ENCODE data around the gene KNSTRN. TPM values are rescaled to one million over a fixed set of nuclear protein-coding genes. Genes with fewer than 3 reads are reported as not detected.

Gene KNSTRN
- total RNA-seq, 1 donor from 2014 or later = 28.4 TPM

DNA sequence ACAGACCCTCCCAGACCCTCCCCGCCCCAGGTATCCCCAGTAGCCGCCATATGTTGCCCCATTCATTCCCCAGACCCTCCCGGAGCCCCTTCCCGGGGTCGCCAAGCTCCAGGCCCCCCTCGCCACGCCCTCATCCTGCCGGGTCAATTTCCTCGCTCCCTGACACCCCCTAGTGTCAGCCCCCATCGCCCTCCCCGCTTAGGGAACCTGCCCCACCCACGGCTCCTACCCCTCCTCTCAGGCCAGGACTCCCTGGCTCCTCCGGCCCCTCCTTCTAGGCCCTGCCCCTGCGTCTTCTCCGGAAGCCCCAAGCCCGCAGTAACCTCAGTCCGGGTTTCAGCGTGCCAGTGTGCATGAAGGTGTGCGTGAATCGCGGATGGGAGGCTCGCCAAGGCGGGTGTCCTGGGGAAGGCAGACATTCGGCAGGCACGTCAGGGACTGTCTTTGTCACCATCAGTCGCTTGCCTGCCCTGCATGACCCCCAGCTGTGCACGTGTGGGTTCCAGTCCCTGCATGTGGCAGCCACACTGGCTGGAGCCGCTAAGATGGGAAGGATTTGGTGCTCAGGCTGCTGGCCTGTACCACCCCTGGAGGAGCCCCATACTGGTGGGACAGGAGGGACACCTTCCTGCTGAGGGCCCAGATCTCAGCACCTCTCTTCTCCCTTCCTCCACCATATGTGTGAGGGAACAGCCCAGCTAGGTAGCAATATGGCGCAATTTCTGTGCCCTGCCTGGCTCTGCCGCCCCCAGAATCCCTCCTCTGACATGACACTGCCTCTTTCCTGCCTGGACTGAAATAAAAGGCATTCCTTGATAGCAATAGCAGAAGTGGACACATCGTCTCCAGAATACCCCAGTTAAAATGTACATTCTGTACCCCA, 23.8 kb upstream of the KNSTRN start:
- TF ChIP-seq CTCF (IDR thresholded peaks at IDR 0.05) = peak; percentile 16
- peaks cover 34% of the 10 kb centered on the region for H3K4me1 Mint-ChIP-seq (ENCODE audit: low read depth)
- no peak overlapping the region for H3K27ac Mint-ChIP-seq (ENCODE audit: unreplicated experiment)
- H3K27me3 Mint-ChIP-seq (ENCODE audit: low read depth) = peaks cover 5% of the 10 kb centered on the region
- no peak for DNase-seq (ENCODE audit: low spot score)
- H3K9me3 Mint-ChIP-seq (ENCODE audit: low read depth) = no peaks in the 10 kb centered on the region
- H3K4me3 Mint-ChIP-seq (ENCODE audit: unreplicated experiment) = peak overlapping the region; percentile 59
- H3K36me3 Mint-ChIP-seq (ENCODE audit: low read depth) = no peaks in the 10 kb centered on the region

GRCh38 chr15:40360015-40360414, 22.5 kb upstream of the KNSTRN start:
- Mint-ChIP-seq H3K4me3 (ENCODE audit: unreplicated experiment) (no peak overlapping the region), H3K27me3 (ENCODE audit: low read depth) (peaks cover 5% of the 10 kb centered on the region), H3K9me3 (ENCODE audit: low read depth) (no peaks in the 10 kb centered on the region), H3K27ac (ENCODE audit: unreplicated experiment) (no peak overlapping the region), H3K36me3 (ENCODE audit: low read depth) (no peaks in the 10 kb centered on the region), H3K4me1 (ENCODE audit: low read depth) (peaks cover 21% of the 10 kb centered on the region)
- no peak for TF ChIP-seq CTCF (IDR thresholded peaks at IDR 0.05)
- no peak for DNase-seq (ENCODE audit: low spot score)

DNA sequence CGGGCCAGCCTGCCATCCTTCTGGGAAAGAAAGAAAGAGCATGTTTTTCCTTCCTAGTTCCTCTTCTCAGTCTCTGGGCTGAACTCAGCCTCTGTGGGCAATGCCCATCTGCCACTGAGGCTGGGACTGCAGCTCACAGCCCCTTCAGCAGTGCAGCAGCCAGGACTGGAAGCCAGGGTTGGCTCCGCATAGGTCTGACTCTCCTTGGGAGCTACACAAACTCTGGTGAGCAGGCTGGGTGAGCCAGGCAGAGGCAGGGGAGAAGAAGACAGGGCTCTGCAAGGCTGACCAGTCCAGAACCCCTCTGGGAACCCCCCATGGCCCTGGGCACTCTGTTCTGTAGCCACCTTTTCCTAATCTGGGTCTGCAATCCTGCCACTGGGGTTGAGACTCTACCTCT, 20.9 kb upstream of the KNSTRN start:
- no peak overlapping the region for H3K4me3 Mint-ChIP-seq (ENCODE audit: unreplicated experiment)
- no peak for TF ChIP-seq CTCF (IDR thresholded peaks at IDR 0.05)
- H3K9me3 Mint-ChIP-seq (ENCODE audit: low read depth) = no peaks in the 10 kb centered on the region
- no peaks in the 10 kb centered on the region for H3K36me3 Mint-ChIP-seq (ENCODE audit: low read depth)
- peaks cover 5% of the 10 kb centered on the region for H3K27me3 Mint-ChIP-seq (ENCODE audit: low read depth)
- H3K27ac Mint-ChIP-seq (ENCODE audit: unreplicated experiment) = no peak overlapping the region
- no peak for DNase-seq (ENCODE audit: low spot score)
- H3K4me1 Mint-ChIP-seq (ENCODE audit: low read depth) = peaks cover 12% of the 10 kb centered on the region

DNA sequence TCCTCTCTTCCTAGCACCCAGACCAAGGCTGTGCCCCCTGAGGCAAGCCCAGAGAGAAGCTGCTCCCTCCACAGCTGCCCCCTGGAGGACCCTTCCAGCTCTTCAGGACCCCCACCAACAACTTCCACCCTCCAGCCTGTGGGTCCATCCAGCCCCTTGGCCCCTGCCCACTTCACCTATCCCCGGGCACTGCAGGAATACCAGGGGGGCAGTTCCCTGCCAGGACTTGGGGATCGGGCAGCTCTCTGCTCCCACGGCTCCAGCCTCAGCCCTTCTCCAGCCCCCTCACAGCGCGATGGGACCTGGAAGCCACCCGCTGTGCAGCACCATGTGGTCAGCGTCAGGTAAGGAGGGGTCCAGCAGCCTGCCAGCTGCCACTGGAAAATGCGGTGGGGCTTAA, 18.9 kb upstream of the KNSTRN start:
- Mint-ChIP-seq H3K27me3 (ENCODE audit: low read depth) (peaks cover 5% of the 10 kb centered on the region), H3K9me3 (ENCODE audit: low read depth) (no peaks in the 10 kb centered on the region), H3K36me3 (ENCODE audit: low read depth) (no peaks in the 10 kb centered on the region), H3K27ac (ENCODE audit: unreplicated experiment) (no peak overlapping the region), H3K4me3 (ENCODE audit: unreplicated experiment) (no peak overlapping the region), H3K4me1 (ENCODE audit: low read depth) (peaks cover 5% of the 10 kb centered on the region)
- DNase-seq (ENCODE audit: low spot score) = no peak
- TF ChIP-seq CTCF (IDR thresholded peaks at IDR 0.05) = no peak

GRCh38 chr15:40364251-40364650, 18.3 kb upstream of the KNSTRN start:
- Mint-ChIP-seq H3K27me3 (ENCODE audit: low read depth) (peaks cover 5% of the 10 kb centered on the region), H3K4me1 (ENCODE audit: low read depth) (peaks cover 4% of the 10 kb centered on the region), H3K4me3 (ENCODE audit: unreplicated experiment) (no peak overlapping the region), H3K36me3 (ENCODE audit: low read depth) (no peaks in the 10 kb centered on the region), H3K27ac (ENCODE audit: unreplicated experiment) (no peak overlapping the region), H3K9me3 (ENCODE audit: low read depth) (no peaks in the 10 kb centered on the region)
- DNase-seq (ENCODE audit: low spot score) = no peak
- no peak for TF ChIP-seq CTCF (IDR thresholded peaks at IDR 0.05)

All from chondrocyte (in vitro differentiated cells).